ENCODE data around the gene PRKD3. TPM values are rescaled to one million over a fixed set of nuclear protein-coding genes. Genes with fewer than 3 reads are reported as not detected.

Gene PRKD3
- total and polyA plus RNA-seq, 2 donors (not counting 1 experiment from before 2014, with no cell fraction given): 28.9 to 82.2 TPM

- Histone ChIP-seq H3K4me3 (ENCODE audit: control extremely low read depth in 1 of 5, extremely low read depth in 1 of 5, insufficient read depth in 1 of 5, low read depth in 2 of 5, low read length in 4 of 5) (no peak overlapping the region), H3K27me3 (replicated peaks in 1 of 4; ENCODE audit: control extremely low read depth in 1 of 4, control insufficient read depth in 3 of 4, insufficient read depth in 4 of 4, low read length in 3 of 4) (no peaks in the 10 kb centered on the region), H3K79me2 (ENCODE audit: control insufficient read depth, insufficient read depth, low read length) (peaks cover 90% of the 10 kb centered on the region), H3K4me1 (ENCODE audit: control insufficient read depth in 2 of 2, insufficient read depth in 2 of 2, low read length in 2 of 2) (peaks cover 49 to 63% of the 10 kb centered on the region in 2 donors), H3K9ac (ENCODE audit: low read length) (no peak overlapping the region), H4K20me1 (ENCODE audit: control insufficient read depth, insufficient read depth, low read length, poor library complexity, severe bottlenecking) (peaks cover 21% of the 10 kb centered on the region), H3K27ac (ENCODE audit: low read length in 2 of 2) (peak overlapping the region in 1 of 2 donors; percentile 66), H2AFZ (ENCODE audit: insufficient read depth, low read depth, low read length, poor library complexity, severe bottlenecking) (no peak overlapping the region), H3K9me3 (ENCODE audit: control extremely low read depth in 1 of 3, control insufficient read depth in 2 of 3, insufficient read depth in 1 of 3, low read length in 2 of 3) (no peaks in the 10 kb centered on the region), H3K36me3 (replicated peaks in 1 of 2; ENCODE audit: control extremely low read depth in 1 of 2, control insufficient read depth in 1 of 2, extremely low read depth in 1 of 2, insufficient read depth in 2 of 2, low read length in 1 of 2) (no peaks in the 10 kb centered on the region), H3K4me2 (replicated peaks; ENCODE audit: low read depth, low read length, poor library complexity, severe bottlenecking) (peak overlapping the region; percentile 56)
- no peak for TF ChIP-seq EZH2 (IDR thresholded peaks at IDR 0.05; ENCODE audit: borderline replicate concordance, insufficient read depth, low read depth, low read length, poor library complexity, severe bottlenecking)
- no peak for TF ChIP-seq CTCF (IDR thresholded peaks at IDR 0.05)
- intact Hi-C loops (cut with micrococcal nuclease): loop anchor here (2.0 to 10.0 kb wide), 2 partner anchors 13 to 1055 kb away; partner anchors contain the start of gene ATL2
- ChIA-PET CTCF (interaction anchor here (0.6 to 1.0 kb wide), 7 partner anchors 8 to 970 kb away, joined by 3 to 5 read pairs (median 4); no protein-coding TSS in a partner anchor), POLR2A (no interaction called here)
- ATAC-seq (ENCODE audit: low read depth) (no peak), DNase-seq (no peak)
- Mint-ChIP-seq H3K4me3 (peak overlapping the region; percentile 8), H3K4me1 (peaks cover 73% of the 10 kb centered on the region), H3K27me3 (no peaks in the 10 kb centered on the region), H3K9me3 (ENCODE audit: insufficient read depth) (no peaks in the 10 kb centered on the region), H3K27ac (peak overlapping the region; percentile 81)
- 75% methylated on average over 2 of the region's 12 CpGs for WGBS (ENCODE audit: insufficient coverage)
Measured at GRCh38 chr2:37319754-37320609, 4.7 kb downstream of the PRKD3 start.

- ChIA-PET CTCF (interaction anchor here (0.6 kb wide), 1 partner anchor 180 kb away, joined by 3 read pairs; no protein-coding TSS in a partner anchor), POLR2A (no interaction called here)
- Histone ChIP-seq H3K9me3 (ENCODE audit: control extremely low read depth in 1 of 3, control insufficient read depth in 2 of 3, insufficient read depth in 1 of 3, low read length in 2 of 3) (no peaks in the 10 kb centered on the region), H3K4me2 (replicated peaks; ENCODE audit: low read depth, low read length, poor library complexity, severe bottlenecking) (peak overlapping the region; percentile 56), H3K9ac (ENCODE audit: low read length) (peak overlapping the region; percentile 34), H3K4me3 (ENCODE audit: control extremely low read depth in 1 of 5, extremely low read depth in 1 of 5, insufficient read depth in 1 of 5, low read depth in 2 of 5, low read length in 4 of 5) (peak overlapping the region in 1 of 5 experiments; percentile 22), H2AFZ (ENCODE audit: insufficient read depth, low read depth, low read length, poor library complexity, severe bottlenecking) (no peak overlapping the region), H4K20me1 (ENCODE audit: control insufficient read depth, insufficient read depth, low read length, poor library complexity, severe bottlenecking) (peaks cover 31% of the 10 kb centered on the region), H3K27me3 (replicated peaks in 1 of 4; ENCODE audit: control extremely low read depth in 1 of 4, control insufficient read depth in 3 of 4, insufficient read depth in 4 of 4, low read length in 3 of 4) (no peaks in the 10 kb centered on the region), H3K27ac (ENCODE audit: low read length in 2 of 2) (peak overlapping the region; percentile 14 to 66), H3K4me1 (ENCODE audit: control insufficient read depth in 2 of 2, insufficient read depth in 2 of 2, low read length in 2 of 2) (peaks cover 49 to 74% of the 10 kb centered on the region in 2 donors), H3K79me2 (ENCODE audit: control insufficient read depth, insufficient read depth, low read length) (peaks cover 97% of the 10 kb centered on the region), H3K36me3 (replicated peaks in 1 of 2; ENCODE audit: control extremely low read depth in 1 of 2, control insufficient read depth in 1 of 2, extremely low read depth in 1 of 2, insufficient read depth in 2 of 2, low read length in 1 of 2) (no peaks in the 10 kb centered on the region)
- Mint-ChIP-seq H3K4me1 (peaks cover 79% of the 10 kb centered on the region), H3K4me3 (peak overlapping the region; percentile 67), H3K27me3 (no peaks in the 10 kb centered on the region), H3K9me3 (ENCODE audit: insufficient read depth) (no peaks in the 10 kb centered on the region), H3K27ac (peak overlapping the region; percentile 76)
- ATAC-seq (ENCODE audit: low read depth) (peak; percentile 59), DNase-seq (peak; percentile 38)
- 0% methylated on average over 2 of the region's 5 CpGs for WGBS (ENCODE audit: insufficient coverage)
- intact Hi-C loops (cut with micrococcal nuclease): no loop called here
- TF ChIP-seq CTCF (IDR thresholded peaks at IDR 0.05) (no peak), EZH2 (IDR thresholded peaks at IDR 0.05; ENCODE audit: borderline replicate concordance, insufficient read depth, low read depth, low read length, poor library complexity, severe bottlenecking) (no peak)
Measured at GRCh38 chr2:37318401-37318800, 6.2 kb downstream of the PRKD3 start.

All from B cell (primary cell).